ENCODE measurements around the gene RNF13.

RNF13 gene

DNA sequence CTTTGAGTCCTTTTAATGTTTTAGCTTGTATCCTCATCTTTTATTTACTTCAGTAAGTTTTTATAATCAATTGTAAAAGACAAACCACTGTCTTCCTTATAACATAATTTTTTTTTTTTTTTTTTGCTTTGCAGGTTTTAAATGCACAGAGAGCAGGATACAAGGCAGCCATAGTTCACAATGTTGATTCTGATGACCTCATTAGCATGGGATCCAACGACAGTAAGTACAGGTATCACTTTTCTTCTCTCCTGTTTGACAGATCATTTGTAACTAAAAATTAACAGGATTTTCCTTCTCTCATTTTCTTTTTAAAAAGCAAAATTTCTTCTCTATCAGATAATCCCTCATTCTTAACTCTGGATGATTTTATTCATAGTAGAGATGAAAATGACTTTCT, 82.3 kb downstream of the RNF13 start:
- no peak for DNase-seq (ENCODE audit: insufficient read length, low spot score)
- FAIRE-seq: no peak
- TF ChIP-seq, protein P1, sequence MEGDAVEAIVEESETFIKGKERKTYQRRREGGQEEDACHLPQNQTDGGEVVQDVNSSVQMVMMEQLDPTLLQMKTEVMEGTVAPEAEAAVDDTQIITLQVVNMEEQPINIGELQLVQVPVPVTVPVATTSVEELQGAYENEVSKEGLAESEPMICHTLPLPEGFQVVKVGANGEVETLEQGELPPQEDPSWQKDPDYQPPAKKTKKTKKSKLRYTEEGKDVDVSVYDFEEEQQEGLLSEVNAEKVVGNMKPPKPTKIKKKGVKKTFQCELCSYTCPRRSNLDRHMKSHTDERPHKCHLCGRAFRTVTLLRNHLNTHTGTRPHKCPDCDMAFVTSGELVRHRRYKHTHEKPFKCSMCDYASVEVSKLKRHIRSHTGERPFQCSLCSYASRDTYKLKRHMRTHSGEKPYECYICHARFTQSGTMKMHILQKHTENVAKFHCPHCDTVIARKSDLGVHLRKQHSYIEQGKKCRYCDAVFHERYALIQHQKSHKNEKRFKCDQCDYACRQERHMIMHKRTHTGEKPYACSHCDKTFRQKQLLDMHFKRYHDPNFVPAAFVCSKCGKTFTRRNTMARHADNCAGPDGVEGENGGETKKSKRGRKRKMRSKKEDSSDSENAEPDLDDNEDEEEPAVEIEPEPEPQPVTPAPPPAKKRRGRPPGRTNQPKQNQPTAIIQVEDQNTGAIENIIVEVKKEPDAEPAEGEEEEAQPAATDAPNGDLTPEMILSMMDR (IDR thresholded peaks at IDR 0.05; ENCODE audit: insufficient read depth, missing control alignments): no peak

DNA sequence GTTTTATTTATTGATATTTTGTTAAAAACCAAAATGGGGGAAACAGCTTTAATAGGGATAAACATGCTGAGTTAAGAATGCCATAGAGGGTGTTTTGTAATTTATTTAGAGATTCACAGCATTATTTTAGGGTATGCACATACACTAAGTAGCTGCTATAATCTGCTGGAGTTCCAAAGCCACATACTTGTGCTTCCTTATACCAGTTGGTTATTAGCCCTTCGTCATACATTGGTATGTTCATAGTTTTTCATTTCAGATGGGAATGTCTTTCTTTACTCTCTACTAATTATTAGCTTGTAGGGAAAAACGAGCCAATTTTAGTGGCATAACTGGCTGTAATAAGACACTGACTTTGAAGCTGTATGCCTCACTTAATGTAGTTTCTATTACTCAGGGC, 82.8 kb downstream of the RNF13 start:
- DNase-seq (ENCODE audit: insufficient read length, low spot score) (no peak), FAIRE-seq (no peak)
- TF ChIP-seq, protein P1 (IDR thresholded peaks at IDR 0.05; ENCODE audit: insufficient read depth, missing control alignments): no peak

DNA sequence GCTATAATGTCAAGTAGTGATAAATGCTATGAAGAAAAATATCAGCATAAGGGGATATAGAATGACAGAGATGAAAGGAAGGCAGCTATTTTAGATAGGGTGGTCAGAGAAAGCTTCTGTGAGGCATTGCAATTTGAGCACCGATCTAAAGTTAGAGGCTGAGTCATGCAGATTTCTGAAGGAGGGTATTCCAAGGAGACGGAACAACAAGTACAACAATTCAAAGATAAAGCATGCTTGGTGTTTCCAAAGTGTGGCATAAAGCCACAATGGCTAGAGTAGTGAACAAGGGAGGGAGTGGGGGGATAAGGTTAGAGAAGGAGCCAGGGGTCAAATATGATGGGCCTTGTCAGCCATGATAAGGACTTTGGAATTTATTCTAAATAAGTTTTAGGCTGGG, 85.8 kb downstream of the RNF13 start:
- TF ChIP-seq, protein P1 (IDR thresholded peaks at IDR 0.05; ENCODE audit: insufficient read depth, missing control alignments): no peak
- no peak for DNase-seq (ENCODE audit: insufficient read length, low spot score)
- FAIRE-seq: no peak

DNA sequence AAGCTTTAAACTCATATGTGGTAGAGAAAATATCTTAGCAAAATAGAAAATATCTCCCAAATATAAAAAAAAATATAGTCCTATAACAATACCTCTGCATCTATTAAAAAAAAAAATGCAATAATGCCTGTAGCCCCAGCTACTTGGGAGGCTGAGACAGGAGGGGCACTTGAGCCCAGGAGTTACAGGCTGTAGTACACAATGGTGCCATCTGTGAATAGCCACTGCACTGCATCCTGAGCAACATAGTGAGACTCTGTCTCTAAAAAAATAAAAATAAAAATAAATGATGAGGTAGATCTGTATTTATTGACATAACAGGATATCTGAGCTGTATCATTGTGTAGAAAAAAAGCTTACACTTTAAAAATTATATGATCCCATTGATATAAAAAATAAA, 87.3 kb downstream of the RNF13 start:
- TF ChIP-seq, protein P1 (IDR thresholded peaks at IDR 0.05; ENCODE audit: insufficient read depth, missing control alignments): no peak
- no peak for DNase-seq (ENCODE audit: insufficient read length, low spot score)
- no peak for FAIRE-seq

DNA sequence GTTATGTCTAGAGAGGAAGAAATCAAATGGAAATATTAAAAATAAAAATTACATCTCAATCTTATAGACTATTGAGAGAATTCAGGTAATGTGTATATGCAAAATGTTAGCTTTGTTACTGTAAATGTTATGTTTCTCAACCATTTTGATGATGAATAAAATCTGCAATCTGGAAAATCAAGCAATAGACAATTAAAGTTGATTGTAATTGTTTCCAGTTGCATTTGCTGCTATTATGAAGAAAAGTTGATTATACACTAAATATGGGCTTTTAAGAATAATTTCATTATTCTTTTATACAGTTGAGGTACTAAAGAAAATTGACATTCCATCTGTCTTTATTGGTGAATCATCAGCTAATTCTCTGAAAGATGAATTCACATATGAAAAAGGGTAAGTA, 88.8 kb downstream of the RNF13 start:
- TF ChIP-seq, protein P1 (IDR thresholded peaks at IDR 0.05; ENCODE audit: insufficient read depth, missing control alignments): no peak
- FAIRE-seq (peak; percentile 53), DNase-seq (ENCODE audit: insufficient read length, low spot score) (no peak)

DNA sequence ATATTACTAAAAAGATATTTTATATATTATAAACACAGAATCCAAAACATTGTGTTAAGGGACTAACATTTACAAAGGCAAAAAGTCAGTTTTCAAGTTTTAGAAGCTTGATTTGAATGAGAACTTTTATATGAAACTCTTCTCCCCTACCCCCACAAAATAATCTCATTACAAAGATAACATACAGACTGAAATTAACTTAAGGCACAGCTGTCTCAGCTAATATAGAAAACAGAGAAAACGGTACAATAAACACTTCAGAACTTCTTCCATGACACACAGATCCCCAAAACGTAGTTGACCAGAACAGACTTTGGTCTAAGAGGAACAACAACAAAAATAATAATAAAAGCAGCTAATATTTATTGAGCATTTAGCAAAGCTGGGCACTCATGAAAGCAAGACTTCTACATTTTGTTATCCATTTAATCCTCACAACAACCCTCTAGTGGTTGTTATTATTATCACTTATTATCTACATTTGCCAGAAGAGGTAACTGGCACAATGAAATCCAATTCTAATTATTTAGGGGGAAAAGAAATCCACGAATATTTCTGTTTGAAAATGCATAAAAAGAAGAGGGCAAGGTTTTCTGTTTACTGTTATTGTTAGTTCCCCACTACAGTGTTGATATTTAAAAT, 89.6 kb downstream of the RNF13 start:
- DNase-seq (ENCODE audit: insufficient read length, low spot score) (no peak), FAIRE-seq (peak; percentile 44)
- TF ChIP-seq, protein P1 (IDR thresholded peaks at IDR 0.05; ENCODE audit: insufficient read depth, missing control alignments): peak; percentile 16

DNA sequence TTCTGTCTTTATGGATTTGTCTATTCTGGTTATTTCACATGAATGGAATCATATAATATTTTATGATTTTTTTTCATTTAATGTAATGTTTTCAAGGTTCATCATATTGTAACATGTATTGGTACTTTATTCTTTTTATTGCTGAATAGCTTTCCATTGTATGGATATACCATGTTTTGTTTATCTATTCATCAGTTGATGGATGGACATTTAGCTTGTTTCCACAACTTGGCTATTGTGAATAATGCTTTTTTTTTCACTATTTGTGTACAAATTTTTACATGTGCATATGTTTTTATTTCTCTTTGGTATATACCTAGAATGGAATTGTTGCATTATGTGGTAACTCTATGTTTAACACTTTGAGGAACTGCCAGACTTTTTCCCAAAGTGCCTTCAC, 93.0 kb downstream of the RNF13 start:
- DNase-seq (ENCODE audit: insufficient read length, low spot score) (no peak), FAIRE-seq (peak; percentile 46)
- TF ChIP-seq, protein P1 (IDR thresholded peaks at IDR 0.05; ENCODE audit: insufficient read depth, missing control alignments): no peak

All from D721Med (cell line).